ENCODE data around the gene SH3D19.
"Not testable (repeated sequence)": the region's sequence is repeated elsewhere in the genome, so short reads cannot be mapped to it uniquely, and the experiment has no call there.

SH3D19 gene

DNA sequence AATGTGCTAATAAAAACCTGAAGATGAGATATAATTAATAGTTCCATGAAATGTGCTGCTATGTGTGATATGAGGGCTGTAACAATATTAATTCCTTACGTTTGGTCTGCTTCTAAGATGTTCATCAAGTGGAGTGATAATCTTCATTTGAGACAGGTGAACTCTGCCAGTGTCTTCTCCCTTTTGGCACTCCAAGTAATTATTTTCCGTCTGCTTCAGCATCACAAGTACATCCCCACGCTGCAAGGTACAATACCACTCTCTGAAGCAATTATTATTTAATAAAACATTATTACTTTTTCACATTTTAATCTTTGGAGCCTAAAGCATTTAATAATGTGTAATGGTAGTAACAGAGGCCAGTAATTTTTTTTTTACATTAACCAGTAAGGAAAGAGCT is 181.6 kb downstream of the SH3D19 start:
- no peak for DNase-seq

DNA sequence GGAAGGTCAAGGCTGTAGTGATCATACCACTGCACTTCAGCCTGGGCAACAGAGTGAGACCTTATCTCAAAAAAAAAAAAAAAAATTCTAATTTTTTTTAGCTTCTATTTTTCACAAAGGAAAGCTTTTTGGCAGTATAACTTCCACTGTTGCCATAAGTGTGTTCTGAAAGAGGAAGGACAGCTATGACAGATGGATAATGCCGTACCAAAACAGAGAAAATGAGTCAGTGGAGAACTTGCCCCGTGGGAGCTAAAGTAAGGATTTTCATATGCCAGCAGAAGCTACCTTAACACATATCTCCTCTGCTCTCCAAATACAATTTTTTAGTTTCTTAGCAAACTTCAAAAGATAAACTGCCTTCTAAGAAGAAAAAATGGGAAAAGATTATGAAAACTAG is 182.2 kb downstream of the SH3D19 start:
- no peak for DNase-seq

DNA sequence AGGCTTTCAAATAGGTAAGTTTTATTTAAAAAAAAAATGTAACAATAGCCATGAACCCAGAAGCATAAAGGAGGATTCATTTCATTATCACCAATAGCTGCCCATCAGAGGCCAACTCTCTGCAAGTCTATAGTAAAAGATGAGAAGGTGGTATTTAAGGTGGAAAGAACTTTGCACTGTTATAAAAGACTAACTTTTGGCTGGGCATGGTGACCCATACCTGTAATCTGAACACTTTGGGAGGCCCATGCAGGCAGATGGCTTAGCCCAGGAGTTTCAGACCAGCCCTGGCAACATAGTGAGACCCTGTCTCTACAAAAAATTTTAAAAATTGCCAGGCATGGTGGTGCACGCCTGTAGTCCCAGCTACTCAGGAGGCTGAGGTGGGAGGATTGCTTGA is 182.6 kb downstream of the SH3D19 start:
- no peak for DNase-seq

DNA sequence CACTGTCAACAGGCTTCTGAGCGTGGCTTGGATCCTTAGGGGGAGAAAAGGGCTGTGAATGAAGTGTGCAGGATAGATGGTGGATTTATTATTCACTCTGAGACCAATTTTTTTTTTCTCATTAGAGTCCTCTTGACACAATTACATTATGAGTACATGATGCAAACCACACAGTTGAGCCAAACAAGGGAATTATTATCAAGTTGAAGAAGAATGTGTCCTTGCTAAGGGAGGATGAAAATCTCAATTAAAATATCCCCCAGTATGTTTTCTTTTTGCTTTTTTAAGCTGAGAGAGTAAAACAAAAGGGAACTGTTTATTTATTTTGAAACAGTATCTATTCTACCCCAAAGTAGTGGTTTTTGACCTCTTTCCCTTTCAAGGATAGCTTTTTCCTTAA is 185.6 kb downstream of the SH3D19 start:
- DNase-seq: no peak

DNA sequence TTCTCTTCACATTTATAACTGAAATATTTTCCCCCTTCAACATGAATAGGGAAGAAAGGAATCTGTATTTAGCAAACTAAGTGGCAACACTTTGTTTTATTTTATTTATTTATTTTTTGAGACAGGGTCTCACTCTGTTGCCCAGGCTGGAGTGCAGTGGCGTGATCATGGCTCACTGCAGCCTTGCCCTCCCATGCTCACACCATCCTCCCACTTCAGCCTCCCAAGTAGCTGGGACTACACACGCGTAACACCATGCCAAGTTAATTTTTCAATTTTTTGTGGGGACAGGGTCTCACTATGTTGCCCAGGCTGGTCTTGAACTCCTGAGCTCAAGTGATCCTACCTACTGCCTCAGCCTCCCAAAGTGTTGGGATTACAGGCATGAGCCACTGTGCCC is 189.4 kb downstream of the SH3D19 start:
- DNase-seq: not testable (repeated sequence)

DNA sequence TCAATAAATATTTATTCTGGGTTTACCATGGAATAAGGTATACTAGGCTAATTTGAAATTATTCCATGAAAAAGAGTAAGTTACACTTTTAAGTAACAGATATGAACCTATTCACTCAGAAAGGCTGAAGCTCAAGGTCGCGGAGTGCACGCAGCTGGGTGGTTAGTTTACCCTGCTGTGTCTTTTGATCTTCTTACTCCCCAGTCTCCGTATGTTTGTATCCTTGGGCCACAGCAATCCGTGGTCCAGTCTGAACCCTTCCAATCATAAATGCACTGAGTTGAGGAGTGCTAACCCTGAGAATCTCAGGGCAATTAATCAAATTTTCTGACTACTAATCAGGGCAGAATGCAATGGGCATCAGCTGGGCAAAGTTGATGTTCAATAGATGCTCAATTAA is 192.1 kb downstream of the SH3D19 start:
- DNase-seq: no peak

DNA sequence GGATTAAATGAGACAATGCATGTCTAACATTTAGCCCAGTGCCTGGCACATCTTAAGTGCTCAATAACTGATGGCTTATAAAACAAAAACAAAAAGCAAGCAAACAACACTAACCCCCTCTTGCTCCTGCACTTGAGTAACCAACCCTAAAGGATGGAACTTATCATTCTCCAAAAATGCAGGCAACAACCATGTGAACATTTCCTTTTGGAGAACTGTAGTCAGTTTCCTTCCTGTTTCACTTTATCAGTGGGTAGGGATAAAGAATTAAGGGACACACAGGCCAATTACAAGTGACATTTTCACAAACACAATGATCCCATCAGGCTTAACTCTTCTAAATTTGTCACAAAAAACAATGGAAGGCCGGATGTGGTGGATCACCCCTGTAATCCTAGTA is 195.6 kb downstream of the SH3D19 start:
- DNase-seq: no peak

DNA sequence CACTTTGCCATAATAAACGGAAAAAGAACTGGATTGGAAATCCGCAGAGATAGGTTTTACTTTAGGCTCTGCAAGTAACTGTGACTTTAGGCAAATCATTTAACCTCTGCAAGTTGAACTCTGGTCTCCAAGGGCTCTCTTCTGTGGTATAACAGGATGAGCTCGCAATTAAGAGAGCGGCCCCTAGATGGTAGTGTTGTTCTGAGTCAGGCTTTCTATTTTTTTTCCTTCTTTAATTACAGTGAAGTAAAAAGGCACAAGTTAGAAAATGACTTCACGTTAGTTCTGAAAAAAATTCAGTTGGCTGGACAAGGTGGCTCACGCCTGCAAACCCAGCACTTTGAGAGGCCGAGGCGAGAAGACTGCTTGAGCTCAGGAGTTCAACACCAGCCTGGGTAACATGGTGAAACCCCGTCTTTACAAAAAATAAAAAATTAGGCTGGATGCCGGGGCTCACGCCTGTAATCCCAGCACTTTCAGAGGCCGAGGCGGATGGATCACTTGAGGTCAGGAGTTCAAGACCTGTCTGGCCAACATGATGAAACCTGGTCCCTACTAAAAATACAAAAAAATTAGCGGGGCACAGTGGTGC is 207.9 kb downstream of the SH3D19 start:
- DNase-seq: peak; percentile 47

DNA sequence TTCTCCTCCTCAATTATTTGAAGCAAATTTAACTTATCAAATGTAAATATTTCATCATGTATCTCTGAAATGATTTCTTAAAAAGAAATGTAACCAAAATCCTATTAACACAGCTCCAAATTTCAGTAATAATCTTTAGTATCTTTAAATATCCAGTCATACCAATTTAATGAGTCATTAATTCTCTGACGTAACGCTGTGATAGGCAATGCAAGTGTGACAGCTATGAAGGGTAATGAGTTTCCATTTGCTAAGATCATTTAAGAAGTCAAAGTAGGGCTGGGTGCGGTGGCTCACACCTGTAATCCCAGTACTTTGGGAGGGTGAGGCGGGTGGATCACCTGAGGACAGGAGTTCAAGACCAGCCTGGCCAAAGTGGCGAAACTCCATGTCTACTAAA is 210.4 kb downstream of the SH3D19 start:
- no peak for DNase-seq

DNA sequence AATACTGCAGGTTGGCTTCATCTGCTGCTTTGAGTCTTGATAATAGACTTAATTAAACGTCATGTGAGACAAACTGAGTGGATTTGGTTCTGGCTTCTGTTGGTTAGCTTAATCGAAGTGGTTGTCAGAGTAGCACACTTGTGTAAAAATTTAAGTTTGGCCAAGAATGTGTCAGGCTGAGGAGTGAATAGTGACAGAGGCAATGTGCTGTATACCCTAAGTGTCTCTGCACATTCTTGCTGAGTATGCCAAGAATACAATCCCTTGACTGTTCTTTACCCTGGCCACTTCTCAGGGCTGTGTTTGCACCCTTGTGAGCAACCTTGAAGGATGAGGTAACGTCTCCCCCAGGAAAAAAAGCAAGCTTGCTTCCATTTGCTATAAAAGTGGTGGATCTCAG is 211.1 kb downstream of the SH3D19 start:
- no peak for DNase-seq

DNA sequence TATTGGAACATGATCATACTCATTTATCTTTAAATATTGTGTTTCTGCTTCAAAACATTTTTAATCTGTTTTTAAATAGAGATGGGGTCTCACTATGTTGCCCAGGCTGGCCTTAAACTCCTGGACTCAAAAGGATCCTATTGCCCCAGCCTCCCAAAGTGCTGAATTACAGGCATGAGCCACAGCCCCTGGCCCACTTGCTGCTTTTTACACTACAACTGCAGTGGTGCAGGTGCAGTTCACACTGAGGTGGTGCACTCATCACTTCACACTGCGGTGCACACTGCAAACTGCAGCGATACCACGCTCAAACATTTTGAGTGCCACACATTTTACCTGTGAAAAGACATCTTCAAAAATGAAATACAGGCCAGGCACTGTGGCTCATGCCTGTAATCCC is 215.2 kb downstream of the SH3D19 start:
- no peak for DNase-seq

DNA sequence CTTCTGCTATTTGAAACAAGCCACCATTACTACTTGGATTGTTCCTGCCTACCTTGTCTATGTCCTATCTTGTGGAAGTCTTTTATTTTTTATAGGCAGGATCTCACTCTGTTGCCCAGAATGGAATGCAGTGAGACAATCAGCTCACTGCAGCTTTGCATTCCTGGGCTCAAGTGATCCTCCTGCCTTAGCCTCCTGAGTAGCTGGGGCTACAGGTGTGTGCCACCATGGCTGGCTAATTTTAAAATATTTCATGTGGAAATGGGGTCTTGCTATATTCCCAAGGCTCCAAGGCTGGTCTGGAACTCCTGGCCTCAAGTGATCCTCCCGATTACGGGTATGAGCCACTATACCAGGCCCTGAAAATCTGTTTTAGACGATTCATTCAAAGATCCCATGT is 218.3 kb downstream of the SH3D19 start:
- DNase-seq: no peak

DNA sequence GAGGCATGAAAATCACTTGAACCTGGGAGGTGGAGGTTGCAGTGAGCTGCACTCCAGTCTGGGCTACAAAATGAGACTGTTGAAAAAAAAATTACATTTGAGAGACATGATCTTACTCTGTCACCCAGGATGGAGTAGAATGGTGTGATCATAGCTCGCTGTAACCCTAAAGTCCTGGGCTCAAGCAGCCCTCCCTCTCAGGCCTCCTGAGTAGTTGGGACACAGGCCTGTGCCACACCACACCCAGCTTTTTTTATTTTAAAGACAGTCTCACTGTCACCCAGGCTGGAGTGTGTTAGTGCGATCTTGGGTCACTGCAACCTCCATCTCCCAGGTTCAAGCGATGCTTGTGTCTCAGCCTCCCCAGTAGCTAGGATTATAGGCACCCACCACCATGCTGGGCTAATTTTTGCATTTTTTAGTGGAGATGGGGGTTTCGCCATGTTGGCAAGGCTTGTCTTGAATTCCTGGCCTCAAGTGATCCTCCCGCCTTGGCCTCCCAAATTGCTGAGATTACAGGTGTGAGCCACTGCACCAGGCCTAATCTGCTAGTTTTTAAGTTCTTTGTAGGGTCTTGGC is 219.9 kb downstream of the SH3D19 start:
- no peak for DNase-seq

DNA sequence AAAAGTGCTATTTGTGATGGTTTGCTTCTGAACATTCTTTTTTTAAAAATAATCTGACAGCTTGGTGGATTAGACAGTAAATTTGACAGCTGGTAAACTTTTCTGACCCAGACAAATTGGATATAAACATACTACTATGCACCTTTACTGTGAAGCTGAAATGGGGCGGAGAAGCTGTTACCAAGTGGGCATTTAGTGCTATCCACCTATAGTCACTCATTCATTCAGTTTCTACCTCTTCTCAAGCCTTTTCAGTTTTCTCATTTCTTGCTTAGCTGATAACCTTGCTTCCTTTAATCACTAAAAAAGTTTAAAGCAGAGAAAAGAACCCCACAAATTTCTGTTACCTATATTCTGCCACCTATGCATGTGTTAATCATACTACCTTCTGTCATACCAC is 220.8 kb downstream of the SH3D19 start:
- DNase-seq: no peak

DNA sequence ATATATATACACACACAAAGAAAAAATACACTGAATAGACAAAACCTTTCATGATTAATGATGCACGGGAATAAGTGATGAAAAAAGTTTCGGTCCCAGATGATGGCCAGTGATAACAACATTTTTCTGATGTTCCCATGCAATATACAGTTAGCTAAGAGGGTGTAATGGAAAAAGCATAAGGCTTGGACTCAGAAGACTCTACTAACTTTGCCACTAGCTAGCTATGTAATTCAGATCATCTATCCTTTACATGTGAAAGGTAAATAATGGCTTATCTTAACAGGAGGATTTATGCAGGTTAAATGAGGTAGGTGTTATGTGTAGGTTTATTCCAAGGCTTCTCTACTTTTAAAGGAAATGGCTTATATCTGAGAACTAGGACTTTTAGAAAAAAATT is 221.6 kb downstream of the SH3D19 start:
- no peak for DNase-seq

DNA sequence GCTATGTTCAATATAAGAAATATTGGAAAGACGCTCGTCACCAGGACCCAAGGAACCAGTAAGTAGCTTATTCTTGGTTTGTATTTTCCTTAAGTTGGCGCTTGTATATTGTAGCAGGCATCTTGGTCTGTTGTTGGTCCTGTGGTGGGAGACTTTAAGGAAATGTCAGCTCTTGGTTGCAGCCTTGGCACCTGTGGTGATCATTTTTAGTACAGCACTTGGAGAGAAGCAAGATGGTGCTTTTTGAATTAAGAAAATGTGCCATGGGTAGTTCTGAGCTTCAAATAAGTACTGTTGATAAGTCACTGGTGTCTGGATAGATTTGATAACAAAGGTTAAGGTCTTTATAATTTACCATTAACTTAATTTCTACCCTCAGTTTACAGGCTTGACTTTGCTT is 224.9 kb downstream of the SH3D19 start:
- DNase-seq: no peak

DNA sequence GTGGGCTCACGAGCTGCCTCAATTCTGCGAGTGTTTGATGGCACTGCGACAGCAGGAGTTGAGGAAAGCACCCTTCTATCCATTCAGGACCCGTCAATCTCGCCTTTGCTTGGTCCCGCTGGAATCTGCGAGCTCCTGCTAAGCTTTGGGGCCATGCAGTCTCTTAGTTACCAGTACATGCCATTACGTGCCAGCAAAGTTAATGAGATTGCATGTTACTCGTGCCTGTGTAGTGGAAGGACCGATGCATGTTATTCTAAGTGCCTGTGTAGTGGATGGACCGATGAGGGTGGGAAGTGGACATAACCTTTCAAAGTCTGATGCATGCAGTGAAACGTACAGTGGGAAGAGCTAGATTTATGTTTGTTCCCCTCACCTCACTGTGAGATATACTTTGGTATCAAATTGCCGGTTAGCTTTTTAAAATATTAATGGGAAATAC is 225.4 kb downstream of the SH3D19 start:
- no peak for DNase-seq

DNA sequence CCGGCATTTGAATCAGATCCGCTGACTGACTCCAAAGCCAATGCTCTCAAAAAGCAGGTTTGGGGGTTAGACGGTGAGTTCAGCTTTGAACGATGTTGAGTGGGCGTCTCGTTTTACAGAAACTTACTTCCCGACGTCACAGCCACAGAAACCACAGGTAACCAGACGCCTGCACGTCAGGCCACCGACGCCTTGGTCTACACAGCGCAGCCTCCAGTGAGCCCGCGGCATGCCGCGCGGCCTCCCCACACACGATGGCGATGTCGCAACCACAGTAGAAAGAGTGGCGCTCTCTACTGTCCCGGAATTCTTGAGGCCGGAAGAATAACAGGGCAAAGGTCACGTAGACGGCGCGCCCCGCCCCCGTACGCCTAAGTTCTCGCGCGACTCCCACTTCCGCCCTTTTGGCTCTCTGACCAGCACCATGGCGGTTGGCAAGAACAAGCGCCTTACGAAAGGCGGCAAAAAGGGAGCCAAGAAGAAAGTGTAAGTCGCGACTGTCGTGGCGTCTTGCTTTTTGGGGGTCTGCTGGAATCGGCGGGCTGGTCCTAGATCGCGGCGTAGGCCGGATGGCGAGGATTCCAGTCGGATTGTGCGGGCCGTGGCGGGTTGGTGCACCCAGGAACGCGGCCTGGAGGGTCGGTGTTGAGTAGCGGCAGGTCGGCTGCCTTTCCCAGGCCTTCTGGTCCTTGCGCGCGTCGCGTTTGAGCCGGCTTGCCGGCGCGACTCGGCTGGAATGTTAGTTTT is 226.0 kb downstream of the SH3D19 start, which contains the start of gene RPS3A:
Gene RPS3A (plus strand): TSS at position 400 of the 747 bp plus-strand sequence. CDS start 25 bp downstream, at position 425.
- DNase-seq: peak; percentile 95

DNA sequence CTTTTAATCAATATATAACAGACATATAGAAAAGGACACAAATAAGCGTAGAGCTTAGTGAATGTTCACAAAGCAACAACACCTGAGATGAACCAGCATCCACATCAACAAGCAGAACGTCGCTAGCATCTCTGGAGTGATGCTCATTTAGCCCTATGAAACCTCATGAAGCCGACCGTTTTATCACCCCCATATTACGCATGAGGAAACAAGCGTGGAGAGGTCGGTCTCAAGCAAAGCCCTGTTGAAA is 226.5 kb downstream of the SH3D19 start:
- DNase-seq: no peak

DNA sequence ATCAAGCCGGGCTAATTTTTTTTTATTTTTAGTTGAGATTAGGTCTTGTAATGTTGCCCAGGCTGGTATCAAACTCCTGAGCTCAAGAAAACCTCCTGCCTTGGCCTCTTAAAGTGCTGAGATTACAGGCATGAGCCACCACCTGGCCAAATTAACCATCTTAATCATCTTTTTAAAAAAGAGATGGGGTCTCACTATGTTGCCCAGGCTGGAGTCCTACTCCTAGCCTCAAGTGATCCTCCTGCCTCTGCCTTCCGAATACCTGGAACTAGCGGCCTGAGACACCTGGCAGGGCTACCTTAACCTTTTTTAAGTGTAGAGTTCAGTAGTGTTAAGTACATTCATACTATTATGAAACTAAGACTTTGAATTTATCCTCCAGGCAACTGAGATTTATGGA is 227.6 kb downstream of the SH3D19 start:
- no peak for DNase-seq

DNA sequence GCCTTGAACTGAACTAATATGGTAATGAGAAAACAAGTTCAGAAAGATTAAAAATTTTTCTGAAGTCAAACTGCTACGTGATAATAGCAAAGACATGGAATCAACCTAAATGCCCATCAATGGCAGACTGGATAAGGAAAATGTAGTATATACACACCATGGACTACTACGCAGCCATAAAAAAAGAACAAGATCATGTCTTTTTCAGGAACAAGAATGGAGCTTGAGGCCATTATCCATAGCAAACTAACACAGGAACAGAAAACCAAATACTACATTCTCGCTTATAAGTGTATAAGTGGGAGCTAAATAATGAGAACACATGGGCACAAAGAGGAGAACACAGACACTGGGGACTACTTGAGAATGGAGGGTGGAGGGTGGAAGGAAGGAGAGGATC is 230.3 kb downstream of the SH3D19 start:
- DNase-seq: no peak

DNA sequence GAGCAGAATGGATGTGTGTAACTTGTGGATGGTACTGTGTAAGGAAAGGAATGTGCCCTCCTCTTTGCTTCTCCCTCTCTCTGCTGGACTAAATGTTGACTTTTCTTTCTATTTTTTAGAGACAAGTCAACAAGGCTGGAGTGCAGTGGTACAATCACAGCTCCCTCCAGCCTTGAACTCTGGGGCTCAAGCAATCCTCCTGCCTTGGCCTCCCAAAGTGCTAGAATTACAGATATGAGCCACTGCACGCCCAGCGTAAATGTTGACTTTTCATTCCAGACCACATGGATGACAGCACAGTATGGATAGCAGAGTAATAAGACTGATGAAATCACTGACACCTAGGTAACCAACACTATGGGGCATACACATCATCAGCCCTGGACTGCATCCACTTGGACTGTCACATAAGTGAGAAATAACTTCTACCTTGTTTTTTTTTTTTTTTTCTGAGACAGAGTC is 231.1 kb downstream of the SH3D19 start:
- DNase-seq: no peak

DNA sequence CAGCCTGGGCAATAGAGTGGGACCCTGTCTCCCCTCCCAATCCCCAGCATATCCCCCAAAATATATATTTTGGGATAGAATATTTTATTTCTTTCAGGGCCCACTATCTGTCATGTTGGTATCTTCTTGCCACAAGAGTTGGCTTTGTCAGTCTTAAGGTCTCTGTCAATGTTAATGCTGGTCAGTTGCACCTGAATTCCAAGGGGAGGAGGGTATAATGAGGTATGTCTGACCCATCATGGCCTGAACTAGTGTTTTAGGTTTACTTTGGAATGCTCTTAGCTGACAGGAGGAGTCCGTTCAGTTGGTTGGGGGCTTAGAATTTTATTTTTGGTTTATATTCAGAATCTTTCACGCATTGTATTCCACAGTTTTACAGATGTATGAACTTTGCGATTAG is 232.2 kb downstream of the SH3D19 start:
- no peak for DNase-seq

DNA sequence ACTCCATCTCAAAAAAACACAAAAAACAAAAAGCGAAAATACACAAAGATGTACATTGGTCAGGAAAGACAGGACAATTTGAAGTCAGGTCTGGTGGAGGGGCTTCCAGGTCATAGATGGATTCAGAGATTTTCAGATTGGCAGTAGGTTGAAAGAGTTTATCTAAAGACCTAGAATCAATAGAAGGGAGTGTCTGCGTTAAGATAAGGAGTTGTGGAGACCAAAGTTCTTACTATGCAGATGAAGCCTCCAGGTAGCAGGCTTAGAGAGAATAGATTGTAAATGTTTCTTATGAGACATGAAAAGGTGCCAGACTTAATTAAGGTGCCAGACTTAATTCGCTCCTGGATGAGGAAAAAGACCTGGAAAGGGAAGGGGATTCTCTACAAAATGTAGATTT is 232.9 kb downstream of the SH3D19 start:
- no peak for DNase-seq

DNA sequence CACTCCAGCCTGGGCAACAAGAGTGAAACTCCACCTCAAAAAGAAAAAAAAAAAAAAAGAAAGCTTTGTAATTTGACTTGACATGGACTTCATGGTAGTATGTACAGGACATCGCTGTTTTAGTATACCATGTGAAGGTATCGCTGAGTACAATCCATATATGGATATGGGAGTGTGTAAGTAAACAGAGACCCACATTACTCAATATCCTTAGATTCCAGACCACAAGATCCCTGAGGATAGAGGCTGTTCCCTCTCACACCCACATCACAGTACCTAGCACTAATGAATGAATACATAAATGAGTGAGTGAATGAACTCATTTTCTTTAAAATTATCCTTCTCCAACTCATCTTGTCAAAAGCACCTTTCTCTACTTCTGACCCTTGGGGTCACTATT is 234.4 kb downstream of the SH3D19 start:
- no peak for DNase-seq
